ENCODE measurements around the gene DAD1.
"Not testable (repeated sequence)": the region's sequence is repeated elsewhere in the genome, so short reads cannot be mapped to it uniquely, and the experiment has no call there.

The DAD1 gene

GRCh38 chr14:22594156-22594716, 5.2 kb upstream of the DAD1 start:
- Mint-ChIP-seq H3K27me3 (no peaks in the 10 kb centered on the region), H3K4me1 (peaks cover 14% of the 10 kb centered on the region), H3K4me3 (no peak overlapping the region), H3K27ac (no peak overlapping the region), H3K9me3 (no peaks in the 10 kb centered on the region), H3K36me3 (no peaks in the 10 kb centered on the region)
- no peak for ATAC-seq (ENCODE audit: low read depth)
- no peak for DNase-seq (ENCODE audit: low spot score in 2 of 2)

DNA sequence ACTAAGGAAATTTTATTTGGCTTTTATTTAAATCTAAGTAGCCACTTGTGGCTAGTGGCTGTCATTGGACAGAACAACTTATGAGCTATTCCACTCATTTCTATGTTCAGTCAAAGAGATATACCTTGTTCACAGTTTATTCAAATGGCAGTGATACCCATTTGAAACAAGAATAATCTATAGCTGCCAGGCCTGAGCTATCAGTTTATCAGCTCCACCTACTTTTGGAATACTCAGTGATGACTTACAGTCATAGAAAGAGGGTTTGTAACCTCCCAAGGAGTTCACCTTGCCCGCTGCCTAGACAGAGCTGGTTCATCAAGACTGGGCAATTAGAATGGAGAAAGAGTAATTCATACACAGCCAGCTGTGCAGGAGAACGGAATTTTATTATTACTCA, 4.6 kb upstream of the DAD1 start:
- no peaks in the 10 kb centered on the region for H3K36me3 Mint-ChIP-seq
- DNase-seq (ENCODE audit: low spot score in 2 of 2) (no peak), ATAC-seq (ENCODE audit: low read depth) (no peak)
- no peaks in the 10 kb centered on the region for H3K27me3 Mint-ChIP-seq
- H3K4me3 Mint-ChIP-seq = no peak overlapping the region
- H3K4me1 Mint-ChIP-seq = peaks cover 8% of the 10 kb centered on the region
- H3K27ac Mint-ChIP-seq = no peak overlapping the region
- no peaks in the 10 kb centered on the region for H3K9me3 Mint-ChIP-seq

- no peaks in the 10 kb centered on the region for H3K27me3 Mint-ChIP-seq
- H3K27ac Mint-ChIP-seq = no peak overlapping the region
- H3K4me3 Mint-ChIP-seq = no peak overlapping the region
- ATAC-seq (ENCODE audit: low read depth) (no peak), DNase-seq (ENCODE audit: low spot score in 2 of 2) (no peak)
- no peaks in the 10 kb centered on the region for H3K9me3 Mint-ChIP-seq
- H3K36me3 Mint-ChIP-seq = no peaks in the 10 kb centered on the region
- peaks cover 7% of the 10 kb centered on the region for H3K4me1 Mint-ChIP-seq
These were observed 4.2 kb upstream of the DAD1 start for GRCh38 chr14:22593189-22593588.

DNA sequence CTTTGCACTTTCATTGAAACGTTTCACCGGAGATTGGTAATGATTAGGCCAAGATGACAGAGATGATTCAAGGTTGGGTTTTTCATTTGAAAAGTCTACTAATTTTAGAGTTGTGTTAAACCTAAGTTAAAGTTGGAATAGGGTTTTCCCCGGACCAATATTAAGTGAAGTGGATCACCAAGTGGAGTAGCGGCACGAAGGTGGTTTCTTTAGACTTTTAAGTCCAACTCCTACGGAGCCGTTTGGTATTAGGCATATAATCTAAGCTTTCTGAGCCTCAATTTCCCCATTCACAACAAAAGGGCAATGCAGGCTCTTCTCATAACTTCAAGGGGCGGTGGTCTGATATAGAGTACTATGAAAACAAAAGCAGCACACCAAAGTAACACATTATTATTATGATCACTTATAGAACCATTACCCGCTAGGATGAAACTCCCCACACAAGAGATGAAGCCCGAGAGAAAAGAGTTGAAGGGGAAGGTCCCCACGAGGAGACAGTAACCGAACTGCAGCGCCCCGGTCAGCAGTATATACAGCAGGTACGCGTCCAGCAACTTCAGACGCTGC, 413 bp downstream of the DAD1 start:
- no peak for ATAC-seq (ENCODE audit: low read depth)
- peak overlapping the region; percentile 87 for H3K4me3 Mint-ChIP-seq
- H3K27ac Mint-ChIP-seq = peak overlapping the region; percentile 100
- DNase-seq (ENCODE audit: low spot score in 2 of 2) = no peak
- peaks cover 27% of the 10 kb centered on the region for H3K4me1 Mint-ChIP-seq
- H3K27me3 Mint-ChIP-seq = no peaks in the 10 kb centered on the region
- peaks cover 3% of the 10 kb centered on the region for H3K36me3 Mint-ChIP-seq
- H3K9me3 Mint-ChIP-seq = no peaks in the 10 kb centered on the region

- peaks cover 32% of the 10 kb centered on the region for H3K4me1 Mint-ChIP-seq
- not testable (repeated sequence) for H3K9me3 Mint-ChIP-seq, H3K36me3 Mint-ChIP-seq
These were observed 1.2 kb downstream of the DAD1 start for GRCh38 chr14:22587677-22588422.

GRCh38 chr14:22587247-22587646, 1.8 kb downstream of the DAD1 start:
- Mint-ChIP-seq H3K27ac (no peak overlapping the region), H3K4me1 (peaks cover 34% of the 10 kb centered on the region), H3K9me3 (no peaks in the 10 kb centered on the region), H3K27me3 (no peaks in the 10 kb centered on the region), H3K36me3 (peaks cover 3% of the 10 kb centered on the region), H3K4me3 (no peak overlapping the region)
- DNase-seq (ENCODE audit: low spot score in 2 of 2) = no peak
- ATAC-seq (ENCODE audit: low read depth) = no peak

More at GRCh38 chr14:22587677-22588422, 1.2 kb downstream of the DAD1 start:
- not testable (repeated sequence) for H3K27me3 Mint-ChIP-seq; ATAC-seq (ENCODE audit: low read depth); DNase-seq (ENCODE audit: low spot score in 2 of 2)
- Mint-ChIP-seq H3K27ac (peak overlapping the region; percentile 100), H3K4me3 (peak overlapping the region; percentile 87)

- peaks cover 38% of the 10 kb centered on the region for H3K4me1 Mint-ChIP-seq
- H3K27ac Mint-ChIP-seq = peak overlapping the region; percentile 30
- ATAC-seq (ENCODE audit: low read depth) = no peak
- no peak for DNase-seq (ENCODE audit: low spot score in 2 of 2)
- H3K9me3 Mint-ChIP-seq = no peaks in the 10 kb centered on the region
- no peak overlapping the region for H3K4me3 Mint-ChIP-seq
- H3K27me3 Mint-ChIP-seq = no peaks in the 10 kb centered on the region
- peaks cover 4% of the 10 kb centered on the region for H3K36me3 Mint-ChIP-seq
These were observed 5.0 kb downstream of the DAD1 start for GRCh38 chr14:22583994-22584393.

DNA sequence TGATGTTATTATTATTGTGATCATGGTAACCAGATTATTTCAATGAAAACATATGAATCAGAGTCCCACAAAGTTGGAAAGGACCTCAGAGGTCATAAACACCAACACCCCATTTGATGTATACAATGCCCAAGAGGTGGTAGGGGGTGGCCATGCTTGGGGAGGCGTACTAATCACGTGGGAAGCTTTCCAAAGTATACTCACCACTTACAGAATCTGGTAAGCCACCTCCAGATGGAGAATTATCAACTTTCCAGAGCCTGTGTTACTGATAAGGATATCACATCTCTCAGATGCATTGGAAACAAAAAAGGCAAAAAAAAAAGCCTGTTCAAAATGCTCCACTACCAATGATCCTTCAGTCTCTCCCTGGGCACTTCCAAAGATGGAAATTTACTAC, 8.4 kb downstream of the DAD1 start:
- ATAC-seq (ENCODE audit: low read depth) = no peak
- Mint-ChIP-seq H3K27me3 (no peaks in the 10 kb centered on the region), H3K36me3 (peaks cover 8% of the 10 kb centered on the region), H3K4me3 (no peak overlapping the region), H3K4me1 (peaks cover 29% of the 10 kb centered on the region), H3K27ac (no peak overlapping the region), H3K9me3 (no peaks in the 10 kb centered on the region)
- DNase-seq (ENCODE audit: low spot score in 2 of 2) = no peak

DNA sequence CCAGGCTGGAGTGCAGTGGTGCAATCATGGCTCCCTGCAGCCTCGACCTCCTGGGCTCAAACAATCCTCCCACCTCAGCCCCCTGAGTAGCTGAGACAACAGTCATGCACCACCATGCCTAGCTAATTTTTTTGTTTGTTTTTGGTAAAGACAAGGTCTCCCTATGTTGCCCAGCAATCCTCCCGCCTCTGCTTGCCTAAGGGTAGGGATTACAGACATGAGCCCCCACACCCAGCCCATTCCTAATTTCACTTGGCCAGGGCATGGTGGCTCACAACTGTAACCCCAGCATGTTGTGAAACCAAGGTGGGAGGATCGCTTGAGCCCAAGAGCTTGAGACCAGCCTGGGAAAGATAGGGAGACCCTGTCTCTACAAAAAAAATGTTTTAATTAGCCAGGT, 9.1 kb downstream of the DAD1 start:
- Mint-ChIP-seq H3K4me1 (peaks cover 26% of the 10 kb centered on the region), H3K4me3 (no peak overlapping the region)

GRCh38 chr14:22579236-22579635, 9.8 kb downstream of the DAD1 start:
- Mint-ChIP-seq H3K4me3 (no peak overlapping the region), H3K27ac (no peak overlapping the region), H3K27me3 (no peaks in the 10 kb centered on the region), H3K4me1 (peaks cover 21% of the 10 kb centered on the region), H3K36me3 (peaks cover 9% of the 10 kb centered on the region), H3K9me3 (no peaks in the 10 kb centered on the region)
- no peak for DNase-seq (ENCODE audit: low spot score in 2 of 2)
- ATAC-seq (ENCODE audit: low read depth) = no peak

More for the DNA sequence above, 9.1 kb downstream of the DAD1 start:
- H3K36me3 Mint-ChIP-seq = peaks cover 10% of the 10 kb centered on the region
- no peak for DNase-seq (ENCODE audit: low spot score in 2 of 2)
- H3K9me3 Mint-ChIP-seq = no peaks in the 10 kb centered on the region
- no peak overlapping the region for H3K27ac Mint-ChIP-seq
- no peaks in the 10 kb centered on the region for H3K27me3 Mint-ChIP-seq
- no peak for ATAC-seq (ENCODE audit: low read depth)

GRCh38 chr14:22577334-22577908, 11.6 kb downstream of the DAD1 start:
- ATAC-seq (ENCODE audit: low read depth) (no peak), DNase-seq (ENCODE audit: low spot score in 2 of 2) (no peak)
- no peaks in the 10 kb centered on the region for H3K27me3 Mint-ChIP-seq
- H3K27ac Mint-ChIP-seq = peak overlapping the region; percentile 56
- H3K4me3 Mint-ChIP-seq = no peak overlapping the region
- H3K36me3 Mint-ChIP-seq = peaks cover 16% of the 10 kb centered on the region
- H3K9me3 Mint-ChIP-seq = no peaks in the 10 kb centered on the region
- peaks cover 11% of the 10 kb centered on the region for H3K4me1 Mint-ChIP-seq

DNA sequence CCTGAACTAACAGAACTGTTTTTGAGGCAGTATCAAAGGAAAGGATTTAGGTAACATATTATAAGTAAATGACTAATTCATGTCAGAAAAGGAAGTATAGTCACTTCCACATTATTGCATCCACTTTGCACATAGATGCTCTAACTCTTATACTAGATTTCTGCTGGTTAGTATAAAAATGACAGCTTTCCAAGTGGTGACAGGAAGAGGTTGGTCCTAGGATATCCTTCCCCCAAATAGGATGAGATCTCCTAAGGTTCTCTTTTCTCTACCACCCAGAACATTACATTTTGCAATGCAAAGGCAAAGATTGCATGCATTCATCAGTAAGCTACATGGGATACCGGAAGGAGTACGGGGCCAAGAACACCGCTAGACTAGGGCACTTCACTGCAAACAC, 15.2 kb downstream of the DAD1 start:
- H3K9me3 Mint-ChIP-seq = no peaks in the 10 kb centered on the region
- peaks cover 11% of the 10 kb centered on the region for H3K4me1 Mint-ChIP-seq
- no peak overlapping the region for H3K27ac Mint-ChIP-seq
- H3K36me3 Mint-ChIP-seq = peaks cover 16% of the 10 kb centered on the region
- ATAC-seq (ENCODE audit: low read depth) = no peak
- H3K27me3 Mint-ChIP-seq = no peaks in the 10 kb centered on the region
- H3K4me3 Mint-ChIP-seq = no peak overlapping the region
- no peak for DNase-seq (ENCODE audit: low spot score in 2 of 2)

GRCh38 chr14:22572562-22573058, 16.4 kb downstream of the DAD1 start:
- Mint-ChIP-seq H3K4me3 (no peak overlapping the region), H3K27me3 (no peaks in the 10 kb centered on the region), H3K4me1 (peaks cover 20% of the 10 kb centered on the region), H3K27ac (no peak overlapping the region), H3K36me3 (peaks cover 18% of the 10 kb centered on the region), H3K9me3 (no peaks in the 10 kb centered on the region)
- no peak for ATAC-seq (ENCODE audit: low read depth)
- no peak for DNase-seq (ENCODE audit: low spot score in 2 of 2)

All from memory B cell (primary cell).